Iris pigment epithelial cell (primary cell): Measurements from ENCODE around the gene FAM131B.

Experiments used
- DNase-seq: peaks from one replicate; pipeline ENCODE4 v3.0.0-alpha.2; 2011; ENCODE audit warnings: low read depth

Gene FAM131B

GRCh38 chr7:143356414-143357050, 6.0 kb downstream of the FAM131B start:
- DNase-seq: no peak

- DNase-seq: no peak
These were observed 6.8 kb downstream of the FAM131B start for GRCh38 chr7:143355450-143356385.

- no peak for DNase-seq
These were observed 7.5 kb downstream of the FAM131B start for GRCh38 chr7:143354965-143355364.

- no peak for DNase-seq
These were observed 8.1 kb downstream of the FAM131B start for GRCh38 chr7:143354376-143354775.

- DNase-seq: no peak
These were observed 9.9 kb downstream of the FAM131B start for GRCh38 chr7:143352531-143353002.

- DNase-seq: no peak
These were observed 10.9 kb downstream of the FAM131B start for GRCh38 chr7:143351574-143351973.

GRCh38 chr7:143351060-143351459, 11.5 kb downstream of the FAM131B start:
- peak; percentile 17 for DNase-seq

GRCh38 chr7:143347950-143348349, 14.6 kb downstream of the FAM131B start:
- DNase-seq: no peak

GRCh38 chr7:143346018-143346417, 16.5 kb downstream of the FAM131B start:
- no peak for DNase-seq

- peak; percentile 55 for DNase-seq
These were observed 17.0 kb downstream of the FAM131B start for GRCh38 chr7:143345428-143345900.

- no peak for DNase-seq
These were observed 18.9 kb downstream of the FAM131B start for GRCh38 chr7:143343596-143343995.

GRCh38 chr7:143341842-143342241, 20.7 kb downstream of the FAM131B start:
- no peak for DNase-seq

- DNase-seq: no peak
These were observed 25.3 kb downstream of the FAM131B start for GRCh38 chr7:143337216-143337615.

GRCh38 chr7:143334244-143334643, 28.3 kb downstream of the FAM131B start:
- peak; percentile 51 for DNase-seq

- peak; percentile 95 for DNase-seq
These were observed 31.2 kb downstream of the FAM131B start for GRCh38 chr7:143331179-143331801.

GRCh38 chr7:143329471-143330170, 32.9 kb downstream of the FAM131B start:
- DNase-seq: no peak

- DNase-seq: no peak
These were observed 34.6 kb downstream of the FAM131B start for GRCh38 chr7:143327903-143328302.

GRCh38 chr7:143325240-143325639, 37.3 kb downstream of the FAM131B start:
- DNase-seq: peak; percentile 31

- no peak for DNase-seq
These were observed 38.9 kb downstream of the FAM131B start for GRCh38 chr7:143323653-143324052.

GRCh38 chr7:143322760-143323633, 39.5 kb downstream of the FAM131B start:
- no peak for DNase-seq

- no peak for DNase-seq
These were observed 40.8 kb downstream of the FAM131B start for GRCh38 chr7:143321734-143322133.
